Fibroblast of mammary gland (primary cell): Measurements from ENCODE around the gene KCNQ1.

Experiments
- DNase-seq: peaks from one replicate; pipeline ENCODE4 v3.0.0-alpha.2; 2010; ENCODE audit warnings: low read depth
- H3K4me3 ChIP-seq: 2 replicates; pipeline ENCODE4 v1.5.1; 2011; ENCODE audit warnings: low read depth, mild to moderate bottlenecking, low read length, moderate library complexity; ENCODE audit not compliant: control insufficient read depth
- TF ChIP-seq, protein P1 (sequence below): conservative IDR thresholded peaks from 2 replicates; pipeline ENCODE4 v1.5.1; 2011; ENCODE audit warnings: low read depth, low read length, inconsistent platforms; ENCODE audit not compliant: control insufficient read depth, insufficient read depth

Gene KCNQ1

DNA sequence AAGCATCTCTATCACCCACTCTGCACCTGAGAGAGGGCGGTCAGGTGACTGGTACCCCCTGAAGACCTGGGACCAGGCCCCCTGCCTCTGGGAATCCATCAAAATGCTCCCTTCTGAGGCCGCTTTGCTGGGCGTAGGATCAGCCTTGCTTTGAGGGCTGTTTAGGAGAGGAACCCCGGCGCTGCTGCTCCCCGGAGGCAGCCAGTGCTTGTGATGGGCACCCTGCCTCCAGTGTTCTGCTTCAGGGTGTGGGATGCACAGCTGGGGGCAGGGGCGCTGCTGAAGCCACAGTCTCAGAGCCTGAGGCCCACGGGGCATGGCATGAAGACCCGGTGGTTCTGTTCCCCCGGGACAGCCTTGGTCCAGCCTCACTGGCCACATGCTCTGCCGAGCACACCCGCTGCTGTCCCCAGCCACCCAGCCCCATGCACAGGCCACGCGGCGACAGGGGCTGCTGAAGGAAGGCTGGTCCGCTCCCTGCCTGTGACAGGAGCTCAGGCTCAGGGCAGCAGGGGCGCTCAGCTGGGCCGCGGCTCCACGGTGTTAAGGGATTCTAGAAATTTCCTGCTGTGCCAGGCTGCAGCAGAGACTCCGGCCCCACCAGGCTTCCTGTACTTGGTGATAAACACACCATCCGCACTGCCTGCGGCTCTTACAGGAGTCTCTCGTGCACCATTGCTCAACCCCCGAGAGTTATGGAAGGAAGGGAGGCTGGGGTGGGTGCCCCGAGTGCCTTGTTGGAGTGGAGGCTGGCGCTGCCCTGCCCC, 91.0 kb downstream of the KCNQ1 start:
- no peak for DNase-seq
- no peak overlapping the region for H3K4me3 ChIP-seq
- TF ChIP-seq, protein P1, sequence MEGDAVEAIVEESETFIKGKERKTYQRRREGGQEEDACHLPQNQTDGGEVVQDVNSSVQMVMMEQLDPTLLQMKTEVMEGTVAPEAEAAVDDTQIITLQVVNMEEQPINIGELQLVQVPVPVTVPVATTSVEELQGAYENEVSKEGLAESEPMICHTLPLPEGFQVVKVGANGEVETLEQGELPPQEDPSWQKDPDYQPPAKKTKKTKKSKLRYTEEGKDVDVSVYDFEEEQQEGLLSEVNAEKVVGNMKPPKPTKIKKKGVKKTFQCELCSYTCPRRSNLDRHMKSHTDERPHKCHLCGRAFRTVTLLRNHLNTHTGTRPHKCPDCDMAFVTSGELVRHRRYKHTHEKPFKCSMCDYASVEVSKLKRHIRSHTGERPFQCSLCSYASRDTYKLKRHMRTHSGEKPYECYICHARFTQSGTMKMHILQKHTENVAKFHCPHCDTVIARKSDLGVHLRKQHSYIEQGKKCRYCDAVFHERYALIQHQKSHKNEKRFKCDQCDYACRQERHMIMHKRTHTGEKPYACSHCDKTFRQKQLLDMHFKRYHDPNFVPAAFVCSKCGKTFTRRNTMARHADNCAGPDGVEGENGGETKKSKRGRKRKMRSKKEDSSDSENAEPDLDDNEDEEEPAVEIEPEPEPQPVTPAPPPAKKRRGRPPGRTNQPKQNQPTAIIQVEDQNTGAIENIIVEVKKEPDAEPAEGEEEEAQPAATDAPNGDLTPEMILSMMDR = no peak

DNA sequence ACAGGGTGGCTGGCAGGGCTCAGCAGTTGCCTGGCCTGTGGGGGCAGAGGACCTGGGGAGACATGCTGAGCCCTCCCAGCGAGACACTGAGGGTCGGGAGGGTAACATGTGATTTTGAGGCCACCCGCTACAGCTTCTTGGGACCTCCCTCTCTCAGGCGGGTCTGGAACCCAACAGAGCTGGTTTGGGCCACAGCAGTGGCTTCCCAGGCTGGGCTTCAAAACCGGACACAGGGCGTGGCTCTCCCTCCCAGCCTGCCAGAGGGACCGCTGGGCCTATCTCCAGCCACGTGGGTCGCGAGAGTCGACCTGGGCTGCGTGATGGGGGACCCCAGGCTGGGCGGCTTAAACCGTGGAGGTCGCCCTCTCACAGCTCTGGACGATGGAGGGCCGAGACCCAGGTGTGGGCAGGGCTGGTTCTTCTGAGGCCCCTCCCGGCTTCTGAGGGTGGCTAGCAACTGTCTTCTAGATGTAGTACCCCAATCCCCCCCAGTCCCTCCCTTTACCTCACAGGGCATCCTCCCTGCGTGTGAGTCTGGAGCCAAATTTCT, 91.7 kb downstream of the KCNQ1 start:
- no peak overlapping the region for H3K4me3 ChIP-seq
- DNase-seq = no peak
- TF ChIP-seq, protein P1 = no peak

DNA sequence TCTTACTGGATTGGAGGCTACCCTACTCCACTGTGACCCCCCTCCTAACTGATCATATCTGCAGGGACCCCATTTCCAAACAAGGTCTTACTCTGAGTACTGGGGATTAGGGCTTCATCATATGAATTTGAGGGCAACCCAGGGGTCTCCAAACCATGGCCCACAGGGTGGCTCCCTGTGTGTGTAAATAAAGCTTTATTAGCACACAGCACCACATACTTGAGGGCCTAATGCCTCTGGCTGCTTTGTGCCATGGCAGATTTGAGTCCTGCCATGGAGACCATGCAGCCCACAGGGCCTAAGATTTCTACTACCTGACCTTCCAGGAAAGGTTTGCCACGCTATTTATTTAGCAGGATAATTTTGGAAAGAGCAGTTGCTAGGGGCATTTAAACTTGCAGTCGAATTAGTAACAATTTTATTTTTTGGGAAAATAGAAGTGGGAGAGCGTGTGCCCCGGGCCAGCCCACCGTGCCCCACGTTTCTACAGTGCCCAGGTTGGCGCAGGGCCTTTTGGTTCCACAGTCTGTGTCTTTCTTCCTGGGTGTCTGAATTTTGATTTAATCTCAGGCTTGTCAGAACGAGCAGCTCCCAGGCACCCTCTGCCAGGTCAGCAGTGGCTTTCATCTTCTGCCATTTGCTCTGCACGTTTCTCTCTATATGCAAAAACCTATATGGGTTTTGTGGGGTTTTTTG, 92.3 kb downstream of the KCNQ1 start:
- no peak for DNase-seq
- TF ChIP-seq, protein P1 = no peak

DNA sequence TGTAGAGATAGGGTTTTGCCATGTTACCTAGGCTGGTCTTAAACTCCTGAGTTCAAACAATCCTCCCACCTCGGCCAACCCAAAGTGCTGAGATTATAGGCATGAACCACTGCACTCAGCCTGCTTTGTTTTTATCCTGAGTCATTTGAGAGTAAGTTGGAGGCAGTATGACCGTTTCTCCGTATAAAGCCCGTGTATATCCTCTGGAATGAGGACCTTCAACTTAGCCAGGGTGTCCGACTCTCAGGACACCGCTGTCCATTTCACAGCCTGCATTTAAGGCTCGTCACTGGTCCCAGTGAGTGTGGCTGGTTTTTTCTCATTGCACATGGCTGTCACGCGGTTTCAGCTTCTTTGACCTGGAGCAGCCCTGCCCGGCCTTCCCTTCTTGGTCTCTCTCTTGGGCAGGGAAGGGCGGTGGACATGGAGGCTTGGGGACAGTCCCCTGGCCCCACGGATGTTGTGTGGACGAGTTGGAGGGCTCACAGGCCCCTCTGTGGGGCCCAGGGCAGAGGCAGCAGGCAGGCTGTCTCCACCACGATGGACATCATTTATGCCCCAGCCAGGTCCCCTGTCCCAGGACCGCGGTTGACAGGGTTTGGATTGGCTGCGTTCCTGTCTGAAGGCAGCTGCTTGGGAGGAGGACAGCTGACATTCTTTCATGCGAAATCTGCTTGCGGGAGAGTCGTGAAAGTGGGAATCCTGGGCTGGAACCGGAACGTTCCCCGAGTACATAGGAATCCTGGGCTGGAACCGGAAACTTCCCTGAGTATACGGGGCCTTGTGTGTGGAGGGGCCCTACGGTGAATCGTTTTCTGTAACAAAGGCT, 93.3 kb downstream of the KCNQ1 start:
- TF ChIP-seq, protein P1 = no peak
- no peak for DNase-seq
- H3K4me3 ChIP-seq = no peak overlapping the region

More for the DNA sequence above, 92.3 kb downstream of the KCNQ1 start:
- no peak overlapping the region for H3K4me3 ChIP-seq

DNA sequence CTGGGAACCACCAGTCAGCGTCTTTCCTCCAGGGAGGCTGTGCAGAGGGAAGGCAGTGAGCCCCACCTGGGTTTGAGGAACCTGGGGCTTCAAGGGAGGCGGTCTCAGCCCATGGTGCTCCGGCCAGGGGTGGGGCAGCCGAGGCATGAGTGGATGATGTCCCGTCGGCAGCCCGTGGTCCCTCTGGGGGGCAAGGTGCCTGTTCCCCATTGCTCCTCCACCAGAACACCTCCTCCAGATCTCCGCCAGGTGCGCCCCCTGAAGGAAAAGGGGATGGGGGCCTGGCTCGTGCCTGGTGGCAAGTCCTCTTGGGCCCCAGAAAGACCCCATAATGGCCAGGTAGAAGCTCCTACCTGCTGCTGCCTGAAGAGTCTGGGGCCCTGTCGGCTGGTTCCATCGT, 94.1 kb downstream of the KCNQ1 start:
- H3K4me3 ChIP-seq = no peak overlapping the region
- no peak for DNase-seq
- TF ChIP-seq, protein P1 = no peak
